CD8-positive, alpha-beta memory T cell (primary cell): ENCODE results near the gene LIMK2. TPM values are rescaled to one million over a fixed set of nuclear protein-coding genes. Genes with fewer than 3 reads are reported as not detected.

Experiments
- CTCF ChIA-PET: fragments of 350-600 bp; sonication (Branson Sonifier 250); formaldehyde crosslinking; loops from one replicate; lab custom pipeline; 2021; ENCODE audit warnings: antibody characterized with exemption; lab: Charles Lee
- POLR2A ChIA-PET: fragments of 350-600 bp; sonication (Branson Sonifier 250); formaldehyde crosslinking; loops from one replicate; lab custom pipeline; 2021; ENCODE audit warnings: antibody characterized with exemption; lab: Charles Lee
- DNase-seq, 5 donors: peaks; one replicate each; pipeline versions ENCODE4 v3.0.0 to v3.0.0-alpha.2; 2020 to 2022; ENCODE audit warnings: mixed read lengths in 1 of 5
- H3K27ac ChIP-seq: one replicate; pipeline ENCODE4 v1.7.0; 2013; ENCODE audit warnings: low read depth, mild to moderate bottlenecking, low read length, moderate library complexity
- H3K27me3 ChIP-seq: 2 replicates; pipeline ENCODE4 v1.7.0; 2013; ENCODE audit warnings: low read length, mild to moderate bottlenecking; ENCODE audit not compliant: insufficient read depth, poor library complexity, severe bottlenecking
- H3K36me3 ChIP-seq: 2 replicates; pipeline ENCODE4 v1.7.0; 2013; ENCODE audit warnings: mild to moderate bottlenecking, low read length, moderate library complexity; ENCODE audit not compliant: insufficient read depth
- H3K4me1 ChIP-seq: 2 replicates; pipeline ENCODE4 v1.7.0; 2013; ENCODE audit warnings: mild to moderate bottlenecking, low read length, moderate library complexity; ENCODE audit not compliant: insufficient read depth
- H3K4me3 ChIP-seq: 2 replicates; pipeline ENCODE4 v1.7.0; 2013; ENCODE audit warnings: mild to moderate bottlenecking, low read length
- H3K9me3 ChIP-seq: 2 replicates; pipeline ENCODE4 v1.7.0; 2013; ENCODE audit warnings: mild to moderate bottlenecking, low read length
- H3K27ac Mint-ChIP-seq, 8 donors: one replicate each; pipeline ENCODE4 v1.8.0; 2020 to 2021; ENCODE audit warnings: mixed read lengths in 8 of 8, mild to moderate bottlenecking in 6 of 8, inconsistent platforms in 3 of 8, moderate library complexity in 3 of 8
- H3K27me3 Mint-ChIP-seq, 2 donors: one replicate each; pipeline ENCODE4 v1.8.0; 2020 to 2021; ENCODE audit warnings: mixed read lengths in 2 of 2, mild to moderate bottlenecking in 1 of 2, moderate library complexity in 1 of 2
- H3K36me3 Mint-ChIP-seq, 3 donors: one replicate each; pipeline ENCODE4 v1.8.0; 2020 to 2021; ENCODE audit warnings: mixed read lengths in 3 of 3, inconsistent platforms in 1 of 3, mild to moderate bottlenecking in 1 of 3
- H3K4me1 Mint-ChIP-seq, 3 donors: one replicate each; pipeline ENCODE4 v1.8.0; 2020 to 2021; ENCODE audit warnings: mixed read lengths in 3 of 3, inconsistent platforms in 1 of 3, mild to moderate bottlenecking in 1 of 3
- H3K4me3 Mint-ChIP-seq, 7 donors: one replicate each; pipeline ENCODE4 v1.8.0; 2020 to 2021; ENCODE audit warnings: mixed read lengths in 7 of 7, mild to moderate bottlenecking in 6 of 7, moderate library complexity in 4 of 7, inconsistent platforms in 2 of 7
- H3K9me3 Mint-ChIP-seq, 5 donors: one replicate each; pipeline ENCODE4 v1.8.0; 2020 to 2022; ENCODE audit warnings: mixed read lengths in 5 of 5, mild to moderate bottlenecking in 3 of 5, moderate library complexity in 2 of 5, inconsistent platforms in 1 of 5
- polyA plus RNA-seq: library from polyadenylated mRNA; unstranded; fragments of 300-500 nt; fragmentation: Illumina TruSeq; gene quantifications from one replicate; pipeline ENCODE4 v1.2.3, GENCODE V29; 2021
- total RNA-seq, 2 experiments: library from RNA; stranded (reverse); gene quantifications; one replicate each; pipeline ENCODE4 v1.2.3, GENCODE V29; 2021

Gene LIMK2
- total and polyA plus RNA-seq, 3 experiments from 2014 or later = 19.0 to 27.7 (median 25.1) TPM

GRCh38 chr22:31271026-31271425 lies 58.9 kb downstream of the LIMK2 start:
- Mint-ChIP-seq H3K4me3 (no peak overlapping the region), H3K27me3 (no peaks in the 10 kb centered on the region), H3K36me3 (peaks cover 4 to 66% (median 11%) of the 10 kb centered on the region in 3 donors), H3K4me1 (peaks cover 34 to 50% (median 35%) of the 10 kb centered on the region in 3 donors), H3K9me3 (no peaks in the 10 kb centered on the region), H3K27ac (peak overlapping the region; percentile 64 to 93 (median 76))
- peaks cover 4% of the 10 kb centered on the region for H3K36me3 ChIP-seq
- H3K9me3 ChIP-seq = no peaks in the 10 kb centered on the region
- ChIA-PET CTCF (interaction anchor here (1.5 to 5.1 kb wide), 6 partner anchors 8 to 60 kb away, joined by 4 to 55 read pairs (median 30); partner anchors contain the start of genes LIMK2 and PIK3IP1), POLR2A (interaction anchor here (0.8 to 5.8 kb wide), 2 partner anchors 15 to 19 kb away, joined by 3 to 30 read pairs; no protein-coding TSS in a partner anchor)
- H3K4me3 ChIP-seq = no peak overlapping the region
- H3K4me1 ChIP-seq = peaks cover 28% of the 10 kb centered on the region
- DNase-seq = no peak
- H3K27me3 ChIP-seq = no peaks in the 10 kb centered on the region
- H3K27ac ChIP-seq = no peak overlapping the region

GRCh38 chr22:31271485-31271884 lies 59.4 kb downstream of the LIMK2 start:
- Mint-ChIP-seq H3K9me3 (no peaks in the 10 kb centered on the region), H3K4me1 (peaks cover 34 to 50% (median 35%) of the 10 kb centered on the region in 3 donors), H3K4me3 (peak overlapping the region in 3 of 7 donors; percentile 6 to 64 (median 50)), H3K27ac (peak overlapping the region; percentile 64 to 93 (median 76)), H3K27me3 (no peaks in the 10 kb centered on the region), H3K36me3 (peaks cover 4 to 64% (median 11%) of the 10 kb centered on the region in 3 donors)
- no peaks in the 10 kb centered on the region for H3K27me3 ChIP-seq
- H3K4me1 ChIP-seq = peaks cover 29% of the 10 kb centered on the region
- peaks cover 4% of the 10 kb centered on the region for H3K36me3 ChIP-seq
- no peak overlapping the region for H3K4me3 ChIP-seq
- ChIA-PET CTCF (interaction anchor here (0.8 to 5.1 kb wide), 12 partner anchors 8 to 163 kb away, joined by 3 to 55 read pairs (median 9); partner anchors contain the start of genes LIMK2, PIK3IP1 and SELENOM), POLR2A (interaction anchor here (0.8 to 5.8 kb wide), 2 partner anchors 15 to 19 kb away, joined by 3 to 30 read pairs; no protein-coding TSS in a partner anchor)
- no peaks in the 10 kb centered on the region for H3K9me3 ChIP-seq
- H3K27ac ChIP-seq = no peak overlapping the region
- DNase-seq = no peak

- Histone ChIP-seq H3K27me3 (no peaks in the 10 kb centered on the region), H3K36me3 (peaks cover 4% of the 10 kb centered on the region), H3K4me1 (peaks cover 39% of the 10 kb centered on the region), H3K4me3 (no peak overlapping the region), H3K27ac (no peak overlapping the region), H3K9me3 (no peaks in the 10 kb centered on the region)
- peak in 3 of 5 donors; percentile 38 to 63 (median 57) for DNase-seq
- POLR2A ChIA-PET = interaction anchor here (0.6 to 5.8 kb wide), 10 partner anchors 9 to 208 kb away, joined by 3 to 30 read pairs (median 4); partner anchors contain the start of genes LIMK2, PATZ1 and PIK3IP1
- H3K4me1 Mint-ChIP-seq = peaks cover 41 to 61% (median 43%) of the 10 kb centered on the region in 3 donors
- H3K36me3 Mint-ChIP-seq = peaks cover 4 to 58% (median 7%) of the 10 kb centered on the region in 3 donors
- H3K27ac Mint-ChIP-seq = peak overlapping the region; percentile 55 to 95 (median 80)
- CTCF ChIA-PET = interaction anchor here (0.7 to 5.1 kb wide), 26 partner anchors 10 to 389 kb away, joined by 3 to 55 read pairs (median 5); partner anchors contain the start of genes LIMK2, PIK3IP1, SELENOM and SMTN
- no peaks in the 10 kb centered on the region for H3K9me3 Mint-ChIP-seq
- H3K4me3 Mint-ChIP-seq = no peak overlapping the region
- no peaks in the 10 kb centered on the region for H3K27me3 Mint-ChIP-seq
Observed at GRCh38 chr22:31272522-31273446, 60.7 kb downstream of the LIMK2 start.

GRCh38 chr22:31274017-31274416 lies 61.9 kb downstream of the LIMK2 start:
- Histone ChIP-seq H3K4me3 (no peak overlapping the region), H3K4me1 (peaks cover 51% of the 10 kb centered on the region), H3K36me3 (no peaks in the 10 kb centered on the region), H3K27me3 (no peaks in the 10 kb centered on the region), H3K9me3 (no peaks in the 10 kb centered on the region), H3K27ac (no peak overlapping the region)
- Mint-ChIP-seq H3K27ac (peak overlapping the region; percentile 22 to 95 (median 78)), H3K9me3 (no peaks in the 10 kb centered on the region), H3K4me1 (peaks cover 54 to 70% (median 55%) of the 10 kb centered on the region in 3 donors), H3K36me3 (peaks cover 0 to 59% (median 3%) of the 10 kb centered on the region in 3 donors), H3K4me3 (no peak overlapping the region), H3K27me3 (no peaks in the 10 kb centered on the region)
- no peak for DNase-seq
- POLR2A ChIA-PET = interaction anchor here (0.6 to 5.8 kb wide), 6 partner anchors 12 to 210 kb away, joined by 3 to 30 read pairs (median 6); partner anchors contain the start of gene PIK3IP1
- CTCF ChIA-PET = interaction anchor here (1.3 to 5.1 kb wide), 11 partner anchors 10 to 193 kb away, joined by 3 to 55 read pairs (median 9); partner anchors contain the start of genes LIMK2, PIK3IP1 and SMTN

- peaks cover 5% of the 10 kb centered on the region for H3K36me3 ChIP-seq
- H3K27ac Mint-ChIP-seq = peak overlapping the region; percentile 37 to 94 (median 84)
- no peak for DNase-seq
- peaks cover 61% of the 10 kb centered on the region for H3K4me1 ChIP-seq
- no peak overlapping the region for H3K27ac ChIP-seq
- POLR2A ChIA-PET = interaction anchor here (2.1 to 5.8 kb wide), 2 partner anchors 11 to 15 kb away, joined by 6 to 30 read pairs; no protein-coding TSS in a partner anchor
- CTCF ChIA-PET = interaction anchor here (3.0 to 5.1 kb wide), 3 partner anchors 9 to 38 kb away, joined by 12 to 55 read pairs (median 46); partner anchors contain the start of gene PIK3IP1
- H3K4me3 ChIP-seq = no peak overlapping the region
- peaks cover 0 to 65% (median 9%) of the 10 kb centered on the region in 3 donors for H3K36me3 Mint-ChIP-seq
- no peaks in the 10 kb centered on the region for H3K9me3 Mint-ChIP-seq
- no peaks in the 10 kb centered on the region for H3K27me3 Mint-ChIP-seq
- no peaks in the 10 kb centered on the region for H3K9me3 ChIP-seq
- peaks cover 61 to 75% (median 64%) of the 10 kb centered on the region in 3 donors for H3K4me1 Mint-ChIP-seq
- no peak overlapping the region for H3K4me3 Mint-ChIP-seq
- H3K27me3 ChIP-seq = no peaks in the 10 kb centered on the region
Observed at GRCh38 chr22:31275018-31275417, 62.9 kb downstream of the LIMK2 start.

GRCh38 chr22:31275576-31275975 lies 63.5 kb downstream of the LIMK2 start:
- no peak overlapping the region for H3K4me3 Mint-ChIP-seq

GRCh38 chr22:31276426-31277167 lies 64.5 kb downstream of the LIMK2 start:
- POLR2A ChIA-PET = interaction anchor here (2.0 to 7.7 kb wide), 2 partner anchors 10 to 15 kb away, joined by 5 to 146 read pairs; partner anchors contain the start of gene PIK3IP1
- Mint-ChIP-seq H3K9me3 (no peaks in the 10 kb centered on the region), H3K27ac (peak overlapping the region in 5 of 8 donors; percentile 57 to 98 (median 72)), H3K27me3 (no peaks in the 10 kb centered on the region), H3K4me3 (no peak overlapping the region), H3K4me1 (peaks cover 63 to 77% (median 74%) of the 10 kb centered on the region in 3 donors), H3K36me3 (peaks cover 0 to 73% (median 14%) of the 10 kb centered on the region in 3 donors)
- H3K27ac ChIP-seq = no peak overlapping the region
- CTCF ChIA-PET = no interaction called here
- no peaks in the 10 kb centered on the region for H3K27me3 ChIP-seq
- H3K9me3 ChIP-seq = no peaks in the 10 kb centered on the region
- DNase-seq = no peak
- H3K36me3 ChIP-seq = peaks cover 18% of the 10 kb centered on the region
- H3K4me3 ChIP-seq = no peak overlapping the region
- H3K4me1 ChIP-seq = peaks cover 77% of the 10 kb centered on the region

More at GRCh38 chr22:31275576-31275975, 63.5 kb downstream of the LIMK2 start:
- ChIA-PET CTCF (interaction anchor here (4.4 to 5.1 kb wide), 2 partner anchors 8 to 16 kb away, joined by 46 to 55 read pairs; partner anchors contain the start of gene PIK3IP1), POLR2A (interaction anchor here (2.1 to 5.8 kb wide), 2 partner anchors 10 to 14 kb away, joined by 6 to 30 read pairs; no protein-coding TSS in a partner anchor)
- Mint-ChIP-seq H3K4me1 (peaks cover 61 to 75% (median 69%) of the 10 kb centered on the region in 3 donors), H3K27me3 (no peaks in the 10 kb centered on the region), H3K36me3 (peaks cover 0 to 67% (median 14%) of the 10 kb centered on the region in 3 donors), H3K27ac (peak overlapping the region in 6 of 8 donors; percentile 37 to 94 (median 76)), H3K9me3 (no peaks in the 10 kb centered on the region)
- Histone ChIP-seq H3K9me3 (no peaks in the 10 kb centered on the region), H3K36me3 (peaks cover 11% of the 10 kb centered on the region), H3K4me1 (peaks cover 66% of the 10 kb centered on the region), H3K4me3 (no peak overlapping the region), H3K27ac (no peak overlapping the region), H3K27me3 (no peaks in the 10 kb centered on the region)
- no peak for DNase-seq
